PC-9 (cell line): ENCODE measurements around the gene PHKG2. TPM values are rescaled to one million over a fixed set of nuclear protein-coding genes. Genes with fewer than 3 reads are reported as not detected.

ENCODE experiments used
- BruUV-seq: library from RNA; stranded (reverse); fragments of 400-500 nt; replicated peaks from 2 replicates; lab custom pipeline; 2021; lab: Mats Ljungman, UMichigan
- CTCF ChIA-PET: fragments of 300-600 bp; sonication (Branson Sonifier 250); formaldehyde crosslinking; loops from one replicate; lab custom pipeline; 2022; ENCODE audit warnings: antibody characterized with exemption; lab: Charles Lee
- POLR2A ChIA-PET: fragments of 300-600 bp; sonication (Branson Sonifier 250); formaldehyde crosslinking; loops from one replicate; lab custom pipeline; 2022; ENCODE audit warnings: antibody characterized with exemption; ENCODE audit not compliant: unreplicated experiment; lab: Charles Lee
- DNase-seq, 2 experiments: peaks; one replicate each; pipeline versions ENCODE4 v3.0.0 to v3.0.0-alpha.2; 2015 to 2022; ENCODE audit warnings: mixed read lengths in 1 of 2
- H2AFZ ChIP-seq: fragments of 200-600 bp; sonication (generic); 2 replicates; pipeline ENCODE4 v1.8.1; 2017; ENCODE audit warnings: antibody characterized with exemption
- H3F3A ChIP-seq: fragments of 200-600 bp; sonication (generic); 2 replicates; pipeline ENCODE4 v1.8.1; 2017; ENCODE audit warnings: antibody characterized with exemption, mild to moderate bottlenecking, low read depth; ENCODE audit not compliant: insufficient read depth
- H3K27ac ChIP-seq: fragments of 200-600 bp; sonication (generic); 2 replicates; pipeline ENCODE4 v1.6.1; 2016; ENCODE audit warnings: mixed run types
- H3K27me3 ChIP-seq: fragments of 200-600 bp; sonication (generic); 2 replicates; pipeline ENCODE4 v1.6.1; 2016; ENCODE audit warnings: low read depth, mixed run types; ENCODE audit not compliant: insufficient read depth
- H3K36me3 ChIP-seq: fragments of 200-600 bp; sonication (generic); 2 replicates; pipeline ENCODE4 v1.6.1; 2016; ENCODE audit warnings: low read depth, mixed run types
- H3K4me1 ChIP-seq: fragments of 200-600 bp; sonication (generic); replicated peaks from 2 replicates; pipeline ENCODE4 v1.6.1; 2016; ENCODE audit warnings: mixed run types; ENCODE audit not compliant: insufficient read depth
- H3K4me2 ChIP-seq: fragments of 200-600 bp; sonication (generic); 2 replicates; pipeline ENCODE4 v1.6.1; 2017; ENCODE audit warnings: mixed run types
- H3K4me3 ChIP-seq: fragments of 200-600 bp; sonication (generic); 2 replicates; pipeline ENCODE4 v1.6.1; 2016; ENCODE audit warnings: mixed run types
- H3K79me2 ChIP-seq: fragments of 200-600 bp; sonication (generic); 2 replicates; pipeline ENCODE4 v1.6.1; 2017; ENCODE audit warnings: low read depth, mixed run types
- H3K9me2 ChIP-seq: fragments of 200-600 bp; sonication (generic); 2 replicates; pipeline ENCODE4 v1.8.1; 2017; ENCODE audit warnings: mild to moderate bottlenecking; ENCODE audit not compliant: insufficient read depth
- H3K9me3 ChIP-seq: fragments of 200-600 bp; sonication (generic); 2 replicates; pipeline ENCODE4 v1.8.1; 2016; ENCODE audit warnings: low read depth; ENCODE audit not compliant: insufficient read depth
- H4K20me1 ChIP-seq: fragments of 200-600 bp; sonication (generic); 2 replicates; pipeline ENCODE4 v1.8.1; 2017; ENCODE audit not compliant: insufficient read depth
- EZH2 ChIP-seq: fragments of 200-600 bp; sonication (generic); IDR thresholded peaks from 2 replicates; pipeline ENCODE4 v1.8.0; 2017; ENCODE audit warnings: antibody characterized with exemption, low read depth
- intact Hi-C: fragments of 100-400 bp; cut with micrococcal nuclease; formaldehyde crosslinking; loops from one replicate; pipeline ENCODE4 v1.10.0; 2022; ENCODE audit not compliant: unreplicated experiment
- total RNA-seq: library from RNA; stranded (reverse); gene quantifications from 2 replicates; pipeline ENCODE4 v1.2.3, GENCODE V29; 2021
- TF ChIP-seq, protein P1 (sequence below): fragments of 200-600 bp; sonication (generic); conservative IDR thresholded peaks from 2 replicates; pipeline ENCODE4 v1.6.1; 2017; ENCODE audit warnings: mixed run types, antibody characterized with exemption, mild to moderate bottlenecking, moderate library complexity

The PHKG2 gene
- total RNA-seq, 1 experiment from 2014 or later, result 66.1 TPM

DNA sequence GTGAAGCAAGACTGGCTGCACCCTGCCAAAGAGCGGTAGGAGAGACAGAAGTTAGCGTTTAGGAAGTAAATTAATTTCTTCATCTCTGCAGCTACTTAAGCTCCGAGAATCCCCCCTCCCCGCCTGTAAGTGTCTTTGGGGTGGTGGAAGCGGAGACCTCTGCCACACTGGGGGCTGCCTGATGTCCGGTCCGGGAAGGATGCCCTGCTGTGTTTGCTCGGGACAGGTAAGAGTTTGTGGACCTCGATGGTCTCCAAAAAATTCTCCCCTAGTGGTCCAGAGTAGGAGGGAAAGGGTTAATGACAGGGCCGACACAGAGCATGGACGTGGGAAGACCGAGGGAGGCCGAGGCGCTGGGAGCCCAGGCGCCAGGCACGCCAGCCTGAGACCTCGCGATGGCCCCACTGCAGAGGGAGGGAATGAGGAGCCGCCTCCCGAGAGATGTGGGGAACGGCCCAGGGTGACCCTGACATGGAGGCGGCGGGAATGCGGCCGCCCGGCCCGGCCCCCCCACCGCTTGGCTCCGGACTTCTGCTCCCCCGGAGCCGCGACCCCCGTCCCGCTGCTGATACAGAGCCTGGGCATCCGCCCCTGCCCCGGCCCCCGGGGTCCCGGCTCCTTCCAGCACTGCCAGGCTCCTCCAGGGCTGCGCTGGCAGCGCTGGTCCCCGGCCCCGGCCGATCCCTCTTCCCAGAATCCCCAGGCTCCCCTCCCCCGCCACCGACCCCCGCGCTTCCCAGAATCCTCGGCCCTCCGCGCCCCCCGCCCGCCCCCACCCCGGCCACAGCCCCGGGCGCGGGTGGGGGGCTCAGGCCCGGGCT, 38.1 kb downstream of the PHKG2 start:
- H3K9me2 ChIP-seq, result no peaks in the 10 kb centered on the region
- peak overlapping the region; percentile 97 for H3K4me3 ChIP-seq
- peak overlapping the region; percentile 98 for H2AFZ ChIP-seq
- peaks cover 16% of the 10 kb centered on the region for H3K79me2 ChIP-seq
- BruUV-seq, result no TSS peak
- TF ChIP-seq, protein P1, sequence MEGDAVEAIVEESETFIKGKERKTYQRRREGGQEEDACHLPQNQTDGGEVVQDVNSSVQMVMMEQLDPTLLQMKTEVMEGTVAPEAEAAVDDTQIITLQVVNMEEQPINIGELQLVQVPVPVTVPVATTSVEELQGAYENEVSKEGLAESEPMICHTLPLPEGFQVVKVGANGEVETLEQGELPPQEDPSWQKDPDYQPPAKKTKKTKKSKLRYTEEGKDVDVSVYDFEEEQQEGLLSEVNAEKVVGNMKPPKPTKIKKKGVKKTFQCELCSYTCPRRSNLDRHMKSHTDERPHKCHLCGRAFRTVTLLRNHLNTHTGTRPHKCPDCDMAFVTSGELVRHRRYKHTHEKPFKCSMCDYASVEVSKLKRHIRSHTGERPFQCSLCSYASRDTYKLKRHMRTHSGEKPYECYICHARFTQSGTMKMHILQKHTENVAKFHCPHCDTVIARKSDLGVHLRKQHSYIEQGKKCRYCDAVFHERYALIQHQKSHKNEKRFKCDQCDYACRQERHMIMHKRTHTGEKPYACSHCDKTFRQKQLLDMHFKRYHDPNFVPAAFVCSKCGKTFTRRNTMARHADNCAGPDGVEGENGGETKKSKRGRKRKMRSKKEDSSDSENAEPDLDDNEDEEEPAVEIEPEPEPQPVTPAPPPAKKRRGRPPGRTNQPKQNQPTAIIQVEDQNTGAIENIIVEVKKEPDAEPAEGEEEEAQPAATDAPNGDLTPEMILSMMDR, result no peak
- no peak for TF ChIP-seq EZH2
- peak overlapping the region; percentile 96 for H3K4me2 ChIP-seq
- intact Hi-C loops, result no loop called here
- no peaks in the 10 kb centered on the region for H3K27me3 ChIP-seq
- ChIA-PET CTCF (interaction anchor here (1.6 kb wide), 1 partner anchor 19 kb away, joined by 8 read pairs; no protein-coding TSS in a partner anchor), POLR2A (interaction anchor here (0.7 to 1.0 kb wide), 3 partner anchors 19 to 89 kb away, joined by 3 to 15 read pairs (median 3); a partner anchor contains a TSS)
- no peak overlapping the region for H3K27ac ChIP-seq
- H3K36me3 ChIP-seq, result no peaks in the 10 kb centered on the region
- H3F3A ChIP-seq, result peaks cover 8% of the 10 kb centered on the region; the same call in 1 of the 2 replicates
- DNase-seq, result peak; percentile 49 to 53
- peaks cover 14% of the 10 kb centered on the region for H3K4me1 ChIP-seq
- H4K20me1 ChIP-seq, result no peaks in the 10 kb centered on the region; the same call in 1 of the 2 replicates
- no peaks in the 10 kb centered on the region for H3K9me3 ChIP-seq

DNA sequence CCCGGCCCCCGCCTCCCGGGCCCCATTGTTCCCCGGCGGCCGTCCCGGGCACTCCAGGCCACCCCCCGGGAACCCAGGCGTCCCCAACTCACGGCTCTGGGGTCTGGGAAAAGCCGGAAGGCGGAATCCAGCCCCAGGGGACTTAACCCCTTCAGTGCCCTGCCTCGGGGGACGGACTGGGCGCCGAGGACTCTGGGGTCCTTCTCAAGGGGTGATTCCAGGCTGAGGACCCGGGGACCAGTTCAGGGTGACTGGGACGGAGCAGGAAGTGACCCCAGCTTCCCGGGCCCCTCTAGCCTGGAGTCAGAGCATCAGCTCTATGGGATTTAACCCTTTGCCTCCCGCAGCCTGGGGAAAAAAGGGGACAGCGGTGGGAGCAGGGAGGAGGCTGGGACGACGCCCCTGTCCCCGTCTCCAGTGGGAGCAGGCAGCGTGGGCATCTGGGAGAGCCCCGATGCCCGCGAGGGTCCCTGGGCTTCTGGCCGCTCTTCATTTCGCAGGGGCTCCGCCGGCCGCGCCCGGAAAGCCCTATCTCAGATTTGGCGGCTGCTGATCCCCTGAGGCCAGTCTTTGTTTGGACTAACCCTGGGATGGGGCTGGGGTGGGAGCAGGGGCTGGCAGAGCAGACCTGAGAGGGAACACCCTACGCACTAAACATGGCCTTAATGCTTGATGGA, 38.8 kb downstream of the PHKG2 start, which contains the start of gene ZNF629:
ZNF629 (minus strand) TSS at position 270 of the 677 bp plus-strand sequence. CDS start 2,723 bp downstream, outside the sequence.
- intact Hi-C loops, result loop anchor here (1.0 kb wide), 2 partner anchors 18 to 88 kb away; no protein-coding TSS in a partner anchor
- no peak for TF ChIP-seq EZH2
- TF ChIP-seq, protein P1, result no peak
- no peaks in the 10 kb centered on the region for H3K36me3 ChIP-seq
- peak; percentile 49 to 75 for DNase-seq
- peak within 1 kb of the TSS; percentile 97 for H3K4me3 ChIP-seq
- H3K79me2 ChIP-seq, result peaks cover 16% of the 10 kb centered on the region
- ChIA-PET CTCF (interaction anchor here (1.6 kb wide), 1 partner anchor 18 kb away, joined by 8 read pairs; no protein-coding TSS in a partner anchor), POLR2A (interaction anchor here (0.6 to 1.0 kb wide), 5 partner anchors 19 to 88 kb away, joined by 3 to 21 read pairs (median 9); a partner anchor contains a TSS)
- H4K20me1 ChIP-seq, result no peaks in the 10 kb centered on the region; the same call in 1 of the 2 replicates
- TSS peak; percentile 89 for BruUV-seq
- H2AFZ ChIP-seq, result peak within 1 kb of the TSS; percentile 98
- H3K4me1 ChIP-seq, result peaks cover 14% of the 10 kb centered on the region
- no peaks in the 10 kb centered on the region for H3K9me2 ChIP-seq
- H3K27me3 ChIP-seq, result no peaks in the 10 kb centered on the region
- peak within 1 kb of the TSS; percentile 96 for H3K4me2 ChIP-seq
- H3K9me3 ChIP-seq, result no peaks in the 10 kb centered on the region
- H3F3A ChIP-seq, result peaks cover under 1% of the 10 kb centered on the region; the same call in 1 of the 2 replicates
- H3K27ac ChIP-seq, result no peak within 1 kb of the TSS
